Cerebellar cortex (tissue), 1 donor: ENCODE measurements around the gene HDAC7.

Experiments
- DNase-seq: peaks from one replicate; pipeline ENCODE4 v3.0.0-alpha.2; 2015; ENCODE audit warnings: low spot score

Gene HDAC7

DNA sequence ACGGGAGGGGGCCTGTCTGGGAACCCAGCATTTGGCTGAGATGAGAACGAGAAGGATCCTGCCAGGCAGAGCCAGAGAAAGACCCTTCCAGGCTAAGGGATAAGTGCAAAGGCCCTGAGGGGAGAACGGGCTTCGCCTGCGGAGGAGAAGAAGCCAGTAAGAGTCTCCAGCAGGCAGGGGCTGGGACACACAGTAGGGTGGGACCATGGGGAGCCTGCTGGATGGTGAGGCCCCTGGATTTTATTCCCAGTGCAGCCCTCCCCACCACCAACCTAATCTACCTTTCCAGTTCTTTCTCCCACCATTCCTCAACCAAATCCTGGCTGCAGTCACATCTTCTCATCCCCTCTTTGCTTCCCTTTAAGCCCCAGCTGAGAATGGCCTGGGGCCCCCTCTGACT is 73.6 kb downstream of the HDAC7 start:
- DNase-seq, result no peak

DNA sequence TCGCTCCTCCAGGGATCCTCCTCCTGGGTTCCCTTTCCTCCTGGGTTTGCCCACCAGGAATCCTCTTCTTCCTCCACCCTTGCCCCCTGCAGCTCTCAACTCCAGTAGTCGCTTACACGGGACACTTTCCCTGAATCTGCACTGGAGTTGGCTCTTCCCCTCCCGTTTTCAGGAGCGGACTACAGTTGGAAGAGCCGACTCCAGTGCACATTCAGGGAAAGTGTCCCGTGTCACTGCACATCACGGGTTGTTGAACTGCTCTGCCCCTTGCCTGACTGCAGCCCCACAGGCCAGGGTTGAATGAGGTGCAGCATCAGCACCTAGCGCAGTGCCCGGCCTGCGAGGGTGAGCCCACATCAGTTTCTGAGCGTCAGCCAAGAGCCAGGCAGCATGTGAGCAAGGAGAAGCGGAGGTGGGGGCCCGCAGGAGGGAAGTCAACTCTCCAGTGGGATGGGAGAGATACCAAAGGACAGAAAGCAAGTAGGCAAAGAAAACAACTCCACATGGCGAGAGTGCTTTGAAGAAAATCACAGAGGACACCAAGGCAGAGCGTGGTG is 74.1 kb downstream of the HDAC7 start:
- no peak for DNase-seq

DNA sequence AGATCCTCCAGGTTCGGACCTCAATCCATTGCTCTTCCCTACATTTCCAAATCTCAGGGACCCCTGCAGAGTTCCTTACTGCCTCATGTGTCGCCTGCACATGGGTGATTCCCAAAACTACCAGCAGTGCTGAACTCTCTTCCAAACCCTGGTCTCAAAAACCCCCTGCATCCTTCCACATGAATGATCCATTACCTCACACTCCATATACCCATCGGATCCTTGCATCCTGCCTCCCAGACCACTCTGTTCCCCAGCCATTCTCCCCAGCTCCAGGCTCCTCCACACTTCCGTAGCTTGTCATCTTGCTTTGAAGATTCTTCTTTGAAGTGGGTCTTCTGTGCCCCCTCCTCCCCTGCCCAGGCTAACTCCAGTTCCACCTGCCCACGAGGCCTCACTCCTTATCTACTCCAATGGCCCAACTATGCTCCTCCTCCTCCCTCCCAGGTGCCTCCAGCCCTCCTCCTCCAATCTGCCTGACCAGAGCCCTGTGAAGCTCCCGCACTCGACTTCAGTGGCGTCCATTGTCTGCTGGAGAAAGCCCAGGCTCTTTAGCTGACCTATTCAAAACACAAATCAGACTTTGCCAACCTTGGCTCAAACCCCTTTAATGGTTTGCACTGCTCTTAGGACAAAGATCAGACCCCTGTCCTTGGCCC is 74.8 kb downstream of the HDAC7 start:
- DNase-seq, result no peak

DNA sequence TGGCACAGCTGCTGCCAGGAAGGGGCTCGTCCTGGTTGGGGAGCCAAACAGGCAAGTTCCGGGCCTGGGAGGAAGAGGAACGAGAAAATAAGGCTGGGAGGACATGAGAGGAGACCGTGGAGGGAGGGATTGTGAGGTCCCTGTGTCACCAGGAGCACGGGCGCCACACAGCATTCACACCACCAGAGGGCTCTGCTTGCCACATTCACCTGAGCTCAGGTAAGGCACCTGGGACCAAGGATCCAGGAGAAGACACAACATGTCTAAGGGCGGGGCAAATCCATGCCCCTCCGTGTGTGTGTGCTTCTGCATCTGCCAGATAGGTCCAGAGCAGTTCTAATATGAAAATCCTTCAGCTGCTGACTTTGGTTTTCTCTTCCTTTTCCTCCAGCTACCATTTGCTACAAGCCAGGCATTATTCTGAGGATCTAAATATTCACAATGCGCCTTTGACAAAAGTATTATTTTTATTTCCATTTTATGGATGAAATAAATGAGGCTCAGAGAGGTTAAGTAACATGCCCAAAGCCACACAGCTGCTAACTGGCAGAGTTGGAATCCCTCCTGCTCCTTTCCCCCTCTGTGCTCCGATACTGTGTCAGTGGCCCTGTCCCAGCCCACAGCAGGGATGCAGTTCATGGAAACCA is 75.6 kb downstream of the HDAC7 start:
- peak; percentile 54 for DNase-seq

DNA sequence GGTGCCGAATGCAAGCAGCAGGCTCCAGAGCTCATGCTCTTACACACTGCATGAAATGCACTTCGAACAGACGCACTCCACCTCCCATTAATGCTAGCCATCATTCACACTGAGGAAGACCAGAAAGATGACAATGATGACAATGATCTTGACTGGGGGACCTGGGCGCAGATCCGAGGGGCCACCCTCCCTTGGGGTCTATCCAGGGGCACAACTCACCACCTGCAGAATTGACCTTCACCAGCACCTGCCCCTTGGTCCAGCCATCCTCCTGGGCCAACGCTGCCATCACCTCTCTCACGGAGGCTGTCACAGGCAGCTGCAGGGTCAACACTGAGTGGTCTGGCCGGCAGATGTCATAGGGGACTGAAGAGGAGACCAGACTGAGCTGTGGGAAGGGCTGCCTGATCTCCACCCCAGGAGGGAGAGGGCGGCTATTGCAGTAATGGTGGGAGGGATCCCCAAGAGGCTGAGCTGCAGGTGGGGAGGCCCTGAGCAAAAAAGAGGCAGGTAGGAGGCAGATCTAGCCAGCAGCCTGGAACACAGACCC is 76.3 kb downstream of the HDAC7 start:
- DNase-seq, result no peak

DNA sequence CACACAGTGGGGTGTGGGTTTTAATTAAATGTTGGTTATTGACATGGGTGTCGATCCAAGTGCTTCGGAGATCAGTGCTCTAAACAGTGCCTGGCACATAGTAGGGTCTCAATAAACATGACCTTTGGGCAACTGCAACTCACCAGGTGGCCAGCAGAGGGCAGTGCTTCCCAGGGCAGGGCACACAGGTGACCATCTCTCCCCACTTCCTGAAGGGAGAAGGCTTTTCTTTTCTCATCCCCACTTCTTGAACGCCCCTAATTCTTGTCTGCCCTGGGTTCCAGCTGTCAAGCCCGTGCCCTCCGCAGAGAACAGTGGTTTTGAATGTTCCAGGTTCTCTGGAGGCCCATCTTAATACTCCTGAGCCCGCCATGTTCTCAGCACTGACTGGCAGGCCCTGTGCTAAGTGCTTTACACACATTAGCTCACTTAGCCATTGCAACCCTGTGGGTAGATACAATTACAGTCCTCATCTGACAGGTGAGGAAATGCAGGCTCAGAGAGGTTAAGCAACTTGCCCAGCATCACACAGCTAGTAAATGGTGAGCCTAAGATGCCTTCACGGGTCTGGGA is 77.4 kb downstream of the HDAC7 start:
- peak; percentile 42 for DNase-seq

DNA sequence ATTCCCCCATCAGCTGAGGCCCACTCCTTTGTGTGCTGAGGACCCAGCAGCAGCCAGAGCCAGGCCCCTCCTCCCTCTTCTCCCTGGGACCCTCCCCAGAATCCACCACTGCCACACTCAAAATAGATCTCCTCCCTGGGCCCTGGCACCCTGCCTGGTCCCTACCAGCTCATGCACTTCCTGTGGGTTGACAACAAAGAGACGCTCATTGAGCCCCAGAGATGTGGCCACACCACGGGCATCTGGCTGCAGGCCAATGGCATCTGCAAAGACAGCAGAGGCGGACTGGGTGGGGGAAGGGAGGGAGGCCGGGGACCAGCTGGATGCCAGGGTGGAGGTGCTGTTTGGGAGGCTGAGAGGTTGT is 78.4 kb downstream of the HDAC7 start:
- DNase-seq, result no peak

DNA sequence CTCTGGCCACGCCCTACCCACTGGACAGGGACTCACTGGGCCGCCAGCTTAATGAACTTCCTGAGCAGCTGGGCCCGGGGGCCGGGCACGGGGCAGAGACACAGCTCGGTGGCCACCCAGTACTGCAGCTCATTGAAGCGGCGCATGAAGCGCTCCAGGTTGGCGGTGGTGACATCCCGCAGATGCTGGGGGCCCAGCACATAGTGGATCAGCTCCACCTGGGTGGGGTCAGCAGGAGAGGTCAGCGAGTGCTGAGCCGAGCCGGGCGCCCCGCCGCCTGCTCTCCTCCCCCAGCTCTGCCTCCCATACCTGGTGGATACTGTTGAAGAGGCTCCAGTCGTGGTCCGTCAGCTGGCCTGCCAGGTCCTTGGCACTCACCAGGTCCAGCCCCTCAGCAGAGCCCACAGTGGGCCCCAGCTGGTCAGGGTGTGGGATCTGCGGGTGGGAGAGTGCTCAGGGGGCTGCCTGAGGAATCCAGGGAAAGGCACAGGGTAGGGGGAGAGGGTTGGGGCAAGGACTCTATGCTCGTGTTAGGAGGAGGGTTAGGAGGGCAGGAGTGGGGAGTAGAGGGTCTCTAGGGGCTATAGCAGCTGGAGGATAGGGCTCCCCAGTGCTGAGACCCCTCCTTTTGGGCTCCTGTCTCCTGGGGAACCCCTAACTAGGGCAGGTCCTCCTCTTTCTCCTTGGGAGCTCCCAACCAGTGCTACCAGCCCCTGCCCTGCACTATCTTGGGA is 78.9 kb downstream of the HDAC7 start:
- no peak for DNase-seq

DNA sequence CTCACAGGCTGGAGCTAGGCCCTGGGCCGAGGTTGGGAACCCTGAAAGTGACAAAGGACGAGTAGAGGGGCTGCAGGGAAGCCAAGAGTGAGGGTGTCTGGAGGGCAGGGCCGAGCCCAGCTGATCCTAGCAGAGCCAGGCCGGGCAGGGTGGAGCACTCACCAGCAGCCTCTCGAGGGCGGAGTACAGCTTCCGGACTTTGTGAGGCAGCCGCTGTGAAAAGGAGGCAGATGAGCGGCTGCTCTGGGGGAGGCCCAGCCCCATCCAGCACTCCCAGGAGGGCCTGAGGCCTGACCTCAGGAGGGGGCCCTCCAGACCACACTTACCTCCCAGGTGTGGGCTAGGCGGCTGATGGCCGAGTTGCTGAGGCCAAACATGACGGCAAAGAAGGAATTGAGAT is 79.7 kb downstream of the HDAC7 start:
- DNase-seq, result no peak

DNA sequence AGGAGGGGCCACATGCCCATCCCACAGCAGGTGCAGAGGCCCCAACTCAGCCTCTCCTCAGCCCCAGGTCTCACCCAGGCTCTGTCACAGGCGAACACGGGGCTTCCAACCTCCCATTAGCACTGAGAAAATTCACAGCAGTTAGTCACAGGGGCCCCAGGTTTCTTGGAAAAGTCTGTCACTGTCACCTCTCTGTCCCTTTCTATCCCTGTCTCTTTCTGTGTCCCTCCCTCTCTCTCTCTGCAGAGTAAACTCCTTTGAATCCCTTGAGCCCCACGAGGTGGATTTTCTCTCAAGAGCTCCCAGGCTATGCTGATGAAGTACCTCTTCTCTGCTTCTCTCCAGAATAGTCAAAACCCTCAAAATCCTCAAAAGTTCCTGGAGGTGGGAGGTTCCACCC is 80.4 kb downstream of the HDAC7 start:
- no peak for DNase-seq

DNA sequence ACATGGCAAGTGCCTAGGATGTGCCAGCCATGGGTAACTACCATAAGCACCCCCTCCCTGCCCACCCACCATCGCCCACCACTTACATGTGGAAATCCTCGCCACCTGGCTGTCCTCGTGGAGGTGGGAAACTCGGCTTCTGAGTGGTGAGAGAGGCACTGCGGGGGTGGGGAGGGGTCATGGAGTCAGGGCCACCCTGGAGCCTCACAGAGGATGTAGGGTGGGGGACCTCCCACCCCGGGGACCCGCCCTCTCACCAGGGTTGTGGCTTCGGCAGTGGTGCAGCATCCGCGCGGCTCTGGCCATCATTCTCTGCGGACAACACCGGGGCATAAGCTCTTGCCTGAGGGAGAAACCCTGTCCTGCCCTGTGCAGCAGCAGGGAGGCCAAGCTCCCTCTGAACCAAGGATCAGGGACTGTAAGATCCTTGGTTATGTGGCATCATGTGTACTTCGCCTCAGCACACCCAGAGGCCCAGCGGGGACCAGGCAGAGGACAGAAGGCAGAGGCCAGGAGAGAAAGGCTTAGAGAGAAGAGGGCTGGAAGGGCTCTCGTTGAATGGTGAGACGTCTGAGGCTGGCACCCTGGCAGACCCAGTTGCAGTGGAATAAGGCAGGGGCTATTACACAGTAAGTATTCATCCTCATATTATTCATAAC is 81.6 kb downstream of the HDAC7 start:
- no peak for DNase-seq

DNA sequence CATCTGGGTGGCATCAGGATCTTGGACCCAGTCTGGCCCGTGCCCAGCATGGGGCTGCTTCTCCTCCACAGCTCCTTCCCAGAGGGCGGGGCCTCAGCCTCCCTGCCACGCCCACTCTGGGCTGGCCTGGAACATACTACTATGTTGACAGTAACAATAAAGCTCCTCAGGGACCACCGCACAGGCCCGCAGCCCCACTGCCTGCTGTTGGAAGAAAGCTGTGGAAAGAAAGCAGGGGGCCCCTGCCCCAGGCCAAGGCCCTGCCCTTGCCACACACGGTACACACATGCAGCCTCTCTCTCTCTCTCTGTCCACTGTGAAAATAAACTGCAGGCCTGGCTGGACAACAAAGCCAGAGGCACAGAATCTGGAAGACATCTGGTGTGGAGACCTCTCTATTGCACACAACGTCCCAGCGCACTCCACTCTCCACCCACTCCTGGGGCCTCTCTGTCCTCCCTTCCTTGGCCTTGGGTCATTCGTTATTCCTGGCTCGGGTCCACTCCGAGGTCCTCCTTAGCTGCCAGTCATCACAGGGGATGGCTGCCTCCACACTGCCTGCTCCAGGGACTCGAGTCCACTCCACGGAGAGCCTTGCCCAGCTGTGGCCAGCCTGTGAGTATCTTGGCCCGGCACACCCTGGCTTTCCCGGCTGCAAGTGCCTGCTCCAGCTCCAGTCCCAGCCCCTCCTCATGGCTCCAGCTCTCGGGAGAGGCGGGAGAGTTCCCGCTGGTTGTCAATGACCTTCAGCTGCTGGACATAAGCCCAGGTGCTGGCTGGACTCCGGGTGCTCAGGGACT is 82.6 kb downstream of the HDAC7 start:
- no peak for DNase-seq

DNA sequence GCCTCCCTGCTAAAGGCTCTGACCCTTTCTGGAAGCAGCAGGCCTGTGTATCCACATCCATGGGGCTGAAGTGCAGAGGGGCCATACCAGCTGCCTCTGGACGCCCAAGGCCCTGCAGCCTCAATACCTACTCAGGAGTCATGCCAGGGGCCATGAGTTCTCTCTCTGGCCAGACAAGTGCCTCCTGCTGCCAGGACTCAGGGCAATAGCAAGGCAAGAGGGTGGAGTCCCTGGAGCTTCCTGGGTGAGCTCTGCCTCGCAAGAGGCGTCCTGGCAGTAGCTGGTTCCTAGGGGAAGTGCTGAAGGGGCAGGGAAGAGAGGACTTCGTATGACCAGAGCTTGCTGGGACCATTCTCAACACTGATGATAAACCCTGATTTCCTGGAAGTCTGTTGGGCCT is 83.5 kb downstream of the HDAC7 start:
- no peak for DNase-seq

DNA sequence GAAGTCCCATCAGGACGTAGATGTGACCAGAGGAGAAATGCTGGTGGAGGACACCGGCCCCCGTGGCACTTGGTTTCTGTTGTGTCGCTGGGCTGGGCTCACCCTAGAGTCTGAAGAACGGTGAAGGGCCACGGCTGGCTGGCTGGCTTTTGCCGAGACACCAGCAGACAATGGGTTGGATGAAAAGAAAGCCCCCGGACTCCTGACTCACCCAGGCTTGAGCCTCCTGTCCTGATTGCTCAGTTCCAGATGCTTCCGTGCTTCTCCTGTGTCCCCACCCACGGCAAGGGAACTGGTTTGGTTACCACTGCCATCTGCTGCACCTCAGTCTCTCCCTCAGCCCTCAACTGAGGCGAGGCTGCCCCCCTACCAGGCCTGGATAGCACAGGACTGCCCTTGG is 84.1 kb downstream of the HDAC7 start:
- DNase-seq, result no peak

DNA sequence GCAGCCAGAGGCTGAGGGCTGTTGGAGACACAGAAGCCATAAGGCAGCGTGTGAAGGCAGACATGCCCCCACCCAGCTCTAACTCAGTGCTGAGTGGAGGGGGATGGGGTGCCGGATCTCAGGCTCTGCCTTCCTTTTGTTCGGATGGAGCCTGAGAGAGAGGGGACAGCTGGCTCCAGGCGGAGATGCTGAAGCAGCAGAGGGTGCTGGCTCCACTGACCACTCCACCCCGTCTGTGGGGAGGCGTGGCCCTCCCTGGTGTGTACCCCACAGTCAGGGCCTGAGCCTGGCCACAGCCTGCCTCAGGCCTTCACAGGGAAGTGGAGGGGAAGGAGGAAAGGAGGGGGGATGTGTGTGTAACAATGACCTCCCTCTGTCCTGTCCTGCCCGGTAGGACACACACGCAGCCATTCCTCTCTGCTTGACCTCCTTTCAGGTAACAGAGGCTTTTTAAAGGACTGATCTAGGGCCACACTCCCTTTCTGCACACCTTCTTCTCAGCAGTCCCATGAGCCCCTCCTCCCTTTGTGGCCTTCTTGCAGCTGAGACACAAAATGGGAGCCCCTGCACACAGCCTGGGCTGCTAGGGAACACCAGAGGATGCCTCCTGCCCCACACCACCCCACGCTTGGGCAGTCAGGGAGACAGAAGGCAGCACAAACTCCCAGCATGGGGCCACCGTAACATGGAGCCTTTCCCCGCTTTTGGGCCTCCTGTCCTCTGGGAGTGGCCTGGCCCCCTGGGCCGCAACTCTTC is 84.8 kb downstream of the HDAC7 start:
- no peak for DNase-seq

DNA sequence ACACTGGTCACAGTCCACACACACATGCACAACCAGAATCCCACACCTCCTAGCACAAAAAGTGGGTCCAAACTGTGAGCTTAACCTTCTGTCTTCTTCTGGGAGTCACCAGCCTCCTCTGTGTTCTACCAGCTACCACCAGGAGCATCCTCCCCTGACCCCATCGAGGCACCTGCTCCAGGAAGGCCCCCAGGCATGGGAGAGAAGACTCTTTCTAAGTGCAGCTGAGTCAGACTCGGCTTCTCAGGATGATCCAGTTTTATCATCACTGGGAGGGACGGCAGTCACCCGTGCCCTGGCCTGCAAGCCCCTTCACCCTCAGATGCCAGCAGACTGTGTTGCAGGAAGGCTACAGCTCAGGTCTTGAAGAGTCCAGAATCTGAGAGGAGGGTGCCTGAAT is 86.6 kb downstream of the HDAC7 start:
- DNase-seq, result no peak
